H9 (cell line): Measurements from ENCODE around the gene PROSER1. TPM values are rescaled to one million over a fixed set of nuclear protein-coding genes. Genes with fewer than 3 reads are reported as not detected.

Experiments used
- DNase-seq: peaks from one replicate; pipeline ENCODE4 v3.0.0-alpha.2; 2017
- H2AFZ ChIP-seq: one replicate; pipeline ENCODE4 v1.6.1; 2013; ENCODE audit warnings: mild to moderate bottlenecking, low read length, control low read depth, moderate library complexity
- H2AK5ac ChIP-seq: 2 replicates; pipeline ENCODE4 v1.6.1; 2013; ENCODE audit warnings: low read length, control low read depth, mixed read lengths; ENCODE audit not compliant: insufficient read length
- H2BK120ac ChIP-seq: one replicate; pipeline ENCODE4 v1.6.1; 2013; ENCODE audit warnings: low read depth, mild to moderate bottlenecking, low read length, control low read depth, inconsistent platforms; ENCODE audit not compliant: poor library complexity, severe bottlenecking
- H2BK12ac ChIP-seq: 2 replicates; pipeline ENCODE4 v1.6.1; 2013; ENCODE audit warnings: low read length, control low read depth, mixed read lengths, low read depth; ENCODE audit not compliant: insufficient read length
- H2BK15ac ChIP-seq: 2 replicates; pipeline ENCODE4 v1.6.1; 2013; ENCODE audit warnings: low read depth, low read length, control low read depth
- H2BK20ac ChIP-seq: one replicate; pipeline ENCODE4 v1.6.1; 2013; ENCODE audit warnings: low read depth, mild to moderate bottlenecking, low read length, control low read depth, inconsistent platforms; ENCODE audit not compliant: poor library complexity, severe bottlenecking
- H2BK5ac ChIP-seq: 2 replicates; pipeline ENCODE4 v1.6.1; 2013; ENCODE audit warnings: low read length, control low read depth, mixed read lengths; ENCODE audit not compliant: insufficient read length
- H3K14ac ChIP-seq: 2 replicates; pipeline ENCODE4 v1.6.1; 2013; ENCODE audit warnings: low read length, control low read depth; ENCODE audit not compliant: insufficient read depth
- H3K18ac ChIP-seq: 2 replicates; pipeline ENCODE4 v1.6.1; 2013; ENCODE audit warnings: low read depth, mild to moderate bottlenecking, mixed read lengths, low read length, control low read depth; ENCODE audit not compliant: insufficient read length
- H3K23ac ChIP-seq: 2 replicates; pipeline ENCODE4 v1.6.1; 2013; ENCODE audit warnings: low read length, control low read depth, mixed read lengths, low read depth; ENCODE audit not compliant: insufficient read length
- H3K23me2 ChIP-seq: 2 replicates; pipeline ENCODE4 v1.6.1; 2013; ENCODE audit warnings: low read depth, mild to moderate bottlenecking, mixed read lengths, low read length, control low read depth; ENCODE audit not compliant: insufficient read length, poor library complexity, severe bottlenecking
- H3K27ac ChIP-seq: 2 replicates; pipeline ENCODE4 v1.5.1; 2013; ENCODE audit warnings: low read length, control low read depth, mixed read lengths, low read depth; ENCODE audit not compliant: insufficient read length
- H3K27me3 ChIP-seq: 2 replicates; pipeline ENCODE4 v1.6.1; 2013; ENCODE audit warnings: low read length, control low read depth, inconsistent platforms; ENCODE audit not compliant: insufficient read depth
- H3K4ac ChIP-seq: 2 replicates; pipeline ENCODE4 v1.6.1; 2013; ENCODE audit warnings: low read depth, mild to moderate bottlenecking, control low read depth, inconsistent platforms, low read length, moderate library complexity
- H3K4me1 ChIP-seq: 2 replicates; pipeline ENCODE4 v1.6.1; 2013; ENCODE audit warnings: low read length, control low read depth, inconsistent platforms; ENCODE audit not compliant: insufficient read depth
- H3K4me2 ChIP-seq: 2 replicates; pipeline ENCODE4 v1.6.1; 2013; ENCODE audit warnings: low read length, control low read depth, mixed read lengths; ENCODE audit not compliant: insufficient read length, insufficient read depth
- H3K56ac ChIP-seq: 2 replicates; pipeline ENCODE4 v1.6.1; 2013; ENCODE audit warnings: low read depth, mild to moderate bottlenecking, mixed read lengths, low read length, control low read depth; ENCODE audit not compliant: insufficient read length
- H3K79me1 ChIP-seq: 2 replicates; pipeline ENCODE4 v1.6.1; 2013; ENCODE audit warnings: low read depth, mild to moderate bottlenecking, moderate library complexity, low read length, control low read depth, inconsistent platforms; ENCODE audit not compliant: insufficient read depth, poor library complexity, severe bottlenecking
- H3K79me2 ChIP-seq: 2 replicates; pipeline ENCODE4 v1.6.1; 2013; ENCODE audit warnings: low read length, control low read depth, inconsistent platforms; ENCODE audit not compliant: insufficient read depth
- H3K9ac ChIP-seq: 2 replicates; pipeline ENCODE4 v1.6.1; 2013; ENCODE audit warnings: low read length, control low read depth, mixed read lengths; ENCODE audit not compliant: insufficient read length; ENCODE audit errors: extremely low read depth
- H3K9me3 ChIP-seq: one replicate; pipeline ENCODE4 v1.6.1; 2013; ENCODE audit warnings: low read depth, low read length, inconsistent platforms; ENCODE audit not compliant: control insufficient read depth
- H3T11ph ChIP-seq: one replicate; pipeline ENCODE4 v1.6.1; 2013; ENCODE audit warnings: mild to moderate bottlenecking, low read length, control low read depth, inconsistent platforms
- H4K20me1 ChIP-seq: one replicate; pipeline ENCODE4 v1.6.1; 2013; ENCODE audit not compliant: control insufficient read depth, insufficient read length, insufficient read depth
- H4K5ac ChIP-seq: 2 replicates; pipeline ENCODE4 v1.6.1; 2013; ENCODE audit warnings: low read depth, mild to moderate bottlenecking, mixed read lengths, low read length, control low read depth; ENCODE audit not compliant: insufficient read length
- H4K8ac ChIP-seq: replicated peaks from 2 replicates; pipeline ENCODE4 v1.6.1; 2013; ENCODE audit warnings: low read length, control low read depth, mixed read lengths, low read depth; ENCODE audit not compliant: insufficient read length
- H4K91ac ChIP-seq: 2 replicates; pipeline ENCODE4 v1.6.1; 2013; ENCODE audit warnings: low read depth, mild to moderate bottlenecking, moderate library complexity, mixed read lengths, low read length, control low read depth; ENCODE audit not compliant: insufficient read length
- H3K27ac Mint-ChIP-seq, 3 experiments: 2 replicates in 2 of 3; 3 replicates in 1 of 3; pipeline ENCODE4 v1.8.0; 2020 to 2021; ENCODE audit warnings: mixed read lengths in 3 of 3, mild to moderate bottlenecking in 1 of 3, moderate library complexity in 1 of 3
- H3K27me3 Mint-ChIP-seq: 2 replicates; pipeline ENCODE4 v1.8.0; 2021; ENCODE audit warnings: low read depth, mild to moderate bottlenecking, moderate library complexity, mixed read lengths
- H3K36me3 Mint-ChIP-seq, 3 experiments: 2 replicates in 2 of 3; 3 replicates in 1 of 3; pipeline ENCODE4 v1.8.0; 2020 to 2021; ENCODE audit warnings: low read depth in 3 of 3, mixed read lengths in 3 of 3; ENCODE audit not compliant: insufficient read depth in 1 of 3
- H3K4me1 Mint-ChIP-seq, 2 experiments: 2 replicates each; pipeline ENCODE4 v1.8.0; 2020; ENCODE audit warnings: mixed read lengths in 2 of 2
- H3K4me3 Mint-ChIP-seq, 2 experiments: 2 replicates in 1 of 2; 3 replicates in 1 of 2; pipeline ENCODE4 v1.8.0; 2020 to 2021; ENCODE audit warnings: mild to moderate bottlenecking in 2 of 2, mixed read lengths in 2 of 2, moderate library complexity in 1 of 2
- H3K9me3 Mint-ChIP-seq, 2 experiments: 2 replicates in 1 of 2; 3 replicates in 1 of 2; pipeline ENCODE4 v1.8.0; 2020; ENCODE audit warnings: mild to moderate bottlenecking in 2 of 2, mixed read lengths in 2 of 2, moderate library complexity in 1 of 2
- WGBS: extraction: QIAGEN DNeasy Blood & Tissue Kit; methylation state at CpG from one replicate; pipeline ENCODE4 v1.1.7; 2013; ENCODE audit warnings: missing lambda C conversion rate, low lambda C conversion rate, mixed read lengths; ENCODE audit not compliant: insufficient read length; ENCODE audit errors: extremely low coverage; 5-methylcytosine and 5-hydroxymethylcytosine counted together
- total RNA-seq: library from RNA; stranded (reverse); gene quantifications from 2 replicates; pipeline ENCODE4 v1.2.1, GENCODE V29; 2021
- TF ChIP-seq, protein P1 (sequence below): fragments of 200-600 bp; sonication (generic); conservative IDR thresholded peaks from 3 replicates; pipeline ENCODE4 v1.8.0; 2021; ENCODE audit warnings: antibody characterized with exemption, mild to moderate bottlenecking

Gene PROSER1
- total RNA-seq, 1 experiment from 2014 or later: 84.6 TPM

DNA sequence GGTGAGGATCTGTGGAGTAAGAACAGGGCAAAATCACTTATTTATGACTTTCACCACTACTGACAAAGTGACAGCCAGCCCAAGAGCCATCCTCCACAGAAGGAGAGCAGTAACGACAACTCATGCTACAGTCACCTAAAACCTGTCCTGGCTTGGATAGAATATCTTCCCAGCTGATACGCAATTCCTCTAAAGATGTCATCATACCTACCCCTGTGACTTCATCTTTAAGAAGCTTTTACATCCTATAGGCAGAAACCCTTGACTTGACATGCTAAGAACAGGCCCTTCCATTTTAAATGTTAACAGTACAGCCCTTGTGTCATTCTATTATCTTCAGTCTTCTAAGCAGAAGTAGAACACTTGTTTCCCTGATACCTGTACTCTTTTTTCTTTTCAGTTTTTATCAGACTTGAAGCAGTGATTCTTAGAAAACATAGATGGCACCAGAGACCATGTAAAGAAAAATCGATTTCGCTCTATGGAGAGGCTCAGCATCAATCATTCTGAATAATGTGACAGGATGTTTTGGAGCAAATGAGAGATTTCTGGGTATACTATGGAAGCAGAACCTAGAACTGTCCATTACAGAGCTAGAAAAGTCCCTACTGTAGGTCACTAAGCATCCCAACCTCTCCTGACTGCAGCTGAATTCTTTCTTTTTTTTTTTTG, 67.4 kb downstream of the PROSER1 start:
- H2AFZ ChIP-seq: no peak overlapping the region
- peaks cover 19 to 22% of the 10 kb centered on the region in 2 experiments for H3K4me1 Mint-ChIP-seq
- no peak overlapping the region for H4K8ac ChIP-seq
- no peaks in the 10 kb centered on the region for H3K9me3 ChIP-seq
- no peak overlapping the region for H4K5ac ChIP-seq
- H3K9ac ChIP-seq: no peak overlapping the region
- no CpG with 5 or more reads among the region's 4 CpGs for WGBS
- H2BK12ac ChIP-seq: no peak overlapping the region
- H3K4me1 ChIP-seq: peaks cover 4% of the 10 kb centered on the region; the same call in 1 of the 2 replicates
- no peak overlapping the region for H3K4me3 Mint-ChIP-seq
- H2AK5ac ChIP-seq: no peak overlapping the region
- no peak overlapping the region for H2BK5ac ChIP-seq
- H3K79me2 ChIP-seq: no peaks in the 10 kb centered on the region
- no peak overlapping the region for H3K14ac ChIP-seq
- TF ChIP-seq, protein P1, sequence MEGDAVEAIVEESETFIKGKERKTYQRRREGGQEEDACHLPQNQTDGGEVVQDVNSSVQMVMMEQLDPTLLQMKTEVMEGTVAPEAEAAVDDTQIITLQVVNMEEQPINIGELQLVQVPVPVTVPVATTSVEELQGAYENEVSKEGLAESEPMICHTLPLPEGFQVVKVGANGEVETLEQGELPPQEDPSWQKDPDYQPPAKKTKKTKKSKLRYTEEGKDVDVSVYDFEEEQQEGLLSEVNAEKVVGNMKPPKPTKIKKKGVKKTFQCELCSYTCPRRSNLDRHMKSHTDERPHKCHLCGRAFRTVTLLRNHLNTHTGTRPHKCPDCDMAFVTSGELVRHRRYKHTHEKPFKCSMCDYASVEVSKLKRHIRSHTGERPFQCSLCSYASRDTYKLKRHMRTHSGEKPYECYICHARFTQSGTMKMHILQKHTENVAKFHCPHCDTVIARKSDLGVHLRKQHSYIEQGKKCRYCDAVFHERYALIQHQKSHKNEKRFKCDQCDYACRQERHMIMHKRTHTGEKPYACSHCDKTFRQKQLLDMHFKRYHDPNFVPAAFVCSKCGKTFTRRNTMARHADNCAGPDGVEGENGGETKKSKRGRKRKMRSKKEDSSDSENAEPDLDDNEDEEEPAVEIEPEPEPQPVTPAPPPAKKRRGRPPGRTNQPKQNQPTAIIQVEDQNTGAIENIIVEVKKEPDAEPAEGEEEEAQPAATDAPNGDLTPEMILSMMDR: peak; percentile 49
- H3K27ac Mint-ChIP-seq: no peak overlapping the region
- no peak overlapping the region for H3K23ac ChIP-seq
- no peak overlapping the region for H3K27ac ChIP-seq
- H3K27me3 Mint-ChIP-seq: no peaks in the 10 kb centered on the region
- no peaks in the 10 kb centered on the region for H3K23me2 ChIP-seq
- H3K36me3 Mint-ChIP-seq: no peaks in the 10 kb centered on the region
- no peak overlapping the region for H3K4ac ChIP-seq
- no peaks in the 10 kb centered on the region for H3K27me3 ChIP-seq
- H3K56ac ChIP-seq: no peak overlapping the region
- no peak overlapping the region for H3T11ph ChIP-seq
- no peaks in the 10 kb centered on the region for H3K79me1 ChIP-seq
- H2BK15ac ChIP-seq: no peak overlapping the region
- no peak overlapping the region for H4K91ac ChIP-seq
- H2BK120ac ChIP-seq: no peak overlapping the region
- no peaks in the 10 kb centered on the region for H4K20me1 ChIP-seq
- H3K9me3 Mint-ChIP-seq: no peaks in the 10 kb centered on the region
- H3K4me2 ChIP-seq: no peak overlapping the region
- H3K18ac ChIP-seq: no peak overlapping the region
- H2BK20ac ChIP-seq: no peak overlapping the region
- DNase-seq: no peak
